GM18507 (cell line): ENCODE data around the gene LCN1.
"Not testable (repeated sequence)": the region's sequence is repeated elsewhere in the genome, so short reads cannot be mapped to it uniquely, and the experiment has no call there.

Experiments used
- DNase-seq: peaks from one replicate; pipeline ENCODE4 v3.0.0; 2011; ENCODE audit warnings: low read depth; ENCODE audit not compliant: insufficient read length; ENCODE audit errors: extremely low spot score
- FAIRE-seq: peaks from 2 replicates; lab custom pipeline; 2011; peaks lifted over from hg19 to GRCh38; lab: Jason Lieb, UNC

Gene LCN1

DNA sequence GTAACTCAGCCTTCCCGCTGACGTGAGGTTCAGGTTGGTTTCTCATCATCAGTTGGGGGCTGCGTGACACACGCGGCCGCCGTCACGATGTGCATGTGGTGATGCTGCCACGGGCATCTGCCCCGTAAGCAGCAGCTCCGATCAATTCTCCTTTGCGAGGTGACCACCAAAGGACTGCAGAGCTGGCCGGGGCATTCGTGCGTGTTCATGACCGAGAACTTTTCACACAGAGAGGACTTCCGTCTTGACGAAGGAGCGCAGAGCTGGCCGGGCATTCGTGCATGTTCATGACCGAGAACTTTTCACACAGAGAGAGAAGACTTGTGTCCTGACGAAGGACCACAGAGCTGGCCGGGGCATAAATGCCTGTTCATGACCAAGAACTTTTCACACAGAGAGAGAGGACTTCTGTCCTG, 3.8 kb upstream of the LCN1 start:
- no peak for DNase-seq
- FAIRE-seq: no peak

DNA sequence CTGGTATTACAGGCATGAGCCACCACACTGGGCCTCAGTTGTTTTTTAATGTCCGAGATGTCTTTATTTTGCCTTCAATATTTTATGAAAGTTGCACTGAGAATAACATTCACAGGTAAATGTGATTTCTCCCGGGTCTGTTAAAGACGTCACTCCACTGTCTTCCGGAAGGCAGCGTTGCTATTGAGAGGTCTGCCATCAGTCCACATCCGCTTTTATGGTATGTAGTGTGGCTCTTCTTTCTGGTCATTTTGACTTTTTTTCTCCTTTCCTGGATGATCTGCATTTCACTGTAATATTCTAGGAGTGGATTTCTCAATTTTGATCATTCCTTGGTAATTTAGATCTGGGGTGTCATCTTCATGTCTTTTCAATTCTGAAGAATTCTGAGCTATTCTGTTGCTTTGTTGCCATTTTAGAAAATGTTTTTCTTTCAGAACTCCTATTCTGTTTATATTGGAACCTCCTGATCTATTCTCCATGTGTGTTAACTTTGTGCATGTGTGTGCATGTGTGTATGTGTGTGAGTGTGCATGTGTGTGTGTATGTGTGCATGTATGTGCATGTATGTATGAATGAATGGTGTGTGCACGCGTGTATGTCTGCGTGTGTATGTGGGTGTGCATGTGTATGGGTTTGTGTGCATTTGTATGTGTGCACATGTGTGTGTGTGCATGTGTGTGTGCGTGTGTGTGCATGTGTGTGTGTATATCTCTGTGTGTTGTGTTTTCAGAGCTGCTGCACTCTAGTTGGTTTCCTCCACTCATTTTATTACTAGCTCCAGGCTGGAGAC, 1.9 kb upstream of the LCN1 start:
- FAIRE-seq (no peak), DNase-seq (no peak)

DNA sequence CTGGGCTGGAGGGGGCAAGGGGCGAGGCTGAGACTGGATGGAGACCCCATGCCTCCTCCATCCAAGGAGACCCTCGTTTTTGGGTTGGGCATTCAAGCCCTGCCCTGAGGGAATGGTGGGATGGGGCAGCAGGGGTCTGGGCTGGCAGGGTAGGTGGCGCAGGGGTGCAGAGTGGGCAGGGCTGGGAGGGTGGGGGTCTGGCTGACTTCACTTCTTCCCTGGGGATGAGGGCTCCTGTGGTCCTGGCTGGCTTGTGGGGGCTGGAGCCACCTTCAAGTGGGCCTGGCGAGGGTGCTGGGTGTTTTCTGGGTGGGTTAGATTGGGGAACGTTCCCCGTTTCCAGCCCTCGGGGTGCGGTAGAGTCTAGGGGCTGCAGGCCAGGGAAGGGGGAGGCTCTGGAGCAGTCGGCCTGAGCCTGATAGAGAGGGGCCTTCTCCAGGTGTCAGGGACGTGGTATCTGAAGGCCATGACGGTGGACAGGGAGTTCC, 412 bp downstream of the LCN1 start:
- DNase-seq: no peak
- FAIRE-seq: no peak

DNA sequence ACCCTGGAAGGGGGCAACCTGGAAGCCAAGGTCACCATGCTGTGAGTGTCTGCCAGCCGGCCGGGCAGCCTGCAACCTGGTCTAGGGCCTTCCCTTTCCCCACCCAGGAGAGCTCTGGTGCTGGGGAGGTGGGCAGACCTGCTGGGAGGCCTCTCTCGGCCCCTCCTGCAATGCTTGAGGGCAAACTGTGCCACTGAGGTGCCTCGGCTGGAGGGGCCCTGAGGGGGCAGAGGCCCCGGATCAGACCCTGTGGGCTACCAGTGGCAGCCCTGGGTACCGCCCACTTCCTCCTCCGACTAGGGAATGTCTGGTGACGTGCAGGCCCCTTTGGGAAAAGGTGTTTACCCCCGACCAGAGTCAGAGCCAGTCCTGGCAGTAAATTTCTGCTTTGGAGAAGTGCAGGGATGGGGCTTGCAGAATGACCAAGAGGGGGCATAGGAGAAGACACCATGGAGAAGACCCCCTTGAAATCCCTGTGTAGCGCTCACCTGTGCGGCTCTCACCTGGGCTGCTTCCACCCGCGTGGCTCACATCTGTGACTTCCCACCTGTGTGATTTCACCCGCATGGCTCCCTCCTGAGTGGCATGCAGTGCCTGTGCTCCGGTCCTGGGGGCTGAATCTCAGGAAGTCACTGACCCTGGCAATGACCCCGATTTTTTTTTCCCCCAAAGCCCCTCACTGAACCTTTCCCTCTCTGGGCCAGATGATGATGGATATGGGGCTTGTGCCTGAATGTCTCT, 1.1 kb downstream of the LCN1 start:
- DNase-seq: no peak

DNA sequence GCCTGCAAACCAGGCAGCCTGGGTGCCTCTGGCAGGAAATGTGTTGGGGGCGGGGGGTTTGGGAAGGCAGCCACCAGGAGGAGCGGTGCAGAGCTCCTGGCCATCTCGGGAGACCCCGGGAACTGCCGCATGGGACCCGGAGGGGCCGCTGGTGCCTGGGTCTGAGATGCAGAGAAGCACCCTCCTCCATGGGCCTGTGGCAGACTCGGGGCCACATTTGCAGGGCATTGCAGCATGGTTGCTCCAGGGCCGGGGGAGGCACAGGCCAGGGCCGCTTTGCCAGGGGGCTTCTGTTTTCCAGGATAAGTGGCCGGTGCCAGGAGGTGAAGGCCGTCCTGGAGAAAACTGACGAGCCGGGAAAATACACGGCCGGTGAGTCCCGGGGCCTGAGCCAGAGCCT, 1.7 kb downstream of the LCN1 start:
- no peak for DNase-seq

More for the DNA sequence above, 1.1 kb downstream of the LCN1 start:
- no peak for FAIRE-seq

DNA sequence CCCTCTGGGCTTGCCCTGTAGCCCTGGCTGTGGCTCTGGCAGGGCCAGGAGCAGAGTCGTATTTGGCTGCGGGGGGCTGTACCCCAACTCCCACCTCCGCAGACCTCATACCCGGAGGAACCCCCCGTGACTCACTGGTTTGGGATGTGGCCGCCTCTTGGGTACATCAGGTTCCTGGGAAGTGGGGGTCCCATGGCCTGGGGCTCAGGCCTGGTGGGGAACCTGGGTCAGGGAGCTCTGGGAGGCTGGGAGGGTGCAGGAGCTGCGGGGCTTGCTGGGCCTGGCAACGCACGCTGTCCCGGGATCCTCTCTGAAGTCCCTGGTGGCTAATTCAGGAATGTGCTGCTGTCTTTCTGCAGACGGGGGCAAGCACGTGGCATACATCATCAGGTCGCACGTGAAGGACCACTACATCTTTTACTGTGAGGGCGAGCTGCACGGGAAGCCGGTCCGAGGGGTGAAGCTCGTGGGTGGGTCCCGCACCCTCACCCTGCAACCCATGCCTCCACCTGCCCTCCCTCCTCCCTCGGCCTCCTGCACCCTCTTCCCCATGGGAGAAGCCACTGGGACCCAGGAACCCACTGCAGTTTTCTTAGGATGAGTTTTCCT, 2.4 kb downstream of the LCN1 start:
- DNase-seq (no peak), FAIRE-seq (no peak)

More for the DNA sequence above, 1.7 kb downstream of the LCN1 start:
- no peak for FAIRE-seq

DNA sequence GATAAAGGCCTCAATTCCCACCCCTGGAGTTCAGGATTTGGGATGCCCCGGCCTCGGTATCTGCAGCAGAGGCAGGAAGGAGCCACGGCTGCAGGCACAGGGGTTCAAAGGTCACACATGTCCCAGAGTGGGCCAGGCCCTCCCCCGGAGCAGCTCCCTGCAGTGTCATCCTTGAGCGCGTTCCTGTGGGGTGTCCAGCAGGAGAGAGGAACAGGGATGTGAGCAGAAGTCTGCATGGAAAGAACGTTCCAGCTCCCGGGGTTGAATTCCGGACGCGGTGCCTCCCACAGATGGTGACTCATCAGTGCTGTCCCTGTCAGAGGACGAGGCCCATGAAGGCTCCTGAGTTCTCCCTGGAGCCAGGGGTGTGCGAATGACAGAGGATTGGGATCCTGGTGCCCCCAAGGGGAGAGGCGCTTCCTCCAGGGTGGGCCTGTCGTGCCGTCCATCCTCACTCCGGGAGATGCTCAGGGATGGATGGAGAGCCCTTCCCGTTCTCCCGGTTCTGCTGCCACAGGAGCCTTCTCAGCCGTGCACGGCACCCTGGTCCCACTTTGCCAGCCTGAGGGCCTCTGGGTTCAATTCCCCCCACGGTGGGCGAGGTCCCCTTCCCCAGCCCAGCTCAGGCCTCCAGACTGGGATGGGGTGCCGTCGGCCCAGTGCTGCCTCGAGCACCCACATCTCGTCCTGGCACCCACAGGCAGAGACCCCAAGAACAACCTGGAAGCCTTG, 3.1 kb downstream of the LCN1 start:
- no peak for FAIRE-seq
- no peak for DNase-seq

DNA sequence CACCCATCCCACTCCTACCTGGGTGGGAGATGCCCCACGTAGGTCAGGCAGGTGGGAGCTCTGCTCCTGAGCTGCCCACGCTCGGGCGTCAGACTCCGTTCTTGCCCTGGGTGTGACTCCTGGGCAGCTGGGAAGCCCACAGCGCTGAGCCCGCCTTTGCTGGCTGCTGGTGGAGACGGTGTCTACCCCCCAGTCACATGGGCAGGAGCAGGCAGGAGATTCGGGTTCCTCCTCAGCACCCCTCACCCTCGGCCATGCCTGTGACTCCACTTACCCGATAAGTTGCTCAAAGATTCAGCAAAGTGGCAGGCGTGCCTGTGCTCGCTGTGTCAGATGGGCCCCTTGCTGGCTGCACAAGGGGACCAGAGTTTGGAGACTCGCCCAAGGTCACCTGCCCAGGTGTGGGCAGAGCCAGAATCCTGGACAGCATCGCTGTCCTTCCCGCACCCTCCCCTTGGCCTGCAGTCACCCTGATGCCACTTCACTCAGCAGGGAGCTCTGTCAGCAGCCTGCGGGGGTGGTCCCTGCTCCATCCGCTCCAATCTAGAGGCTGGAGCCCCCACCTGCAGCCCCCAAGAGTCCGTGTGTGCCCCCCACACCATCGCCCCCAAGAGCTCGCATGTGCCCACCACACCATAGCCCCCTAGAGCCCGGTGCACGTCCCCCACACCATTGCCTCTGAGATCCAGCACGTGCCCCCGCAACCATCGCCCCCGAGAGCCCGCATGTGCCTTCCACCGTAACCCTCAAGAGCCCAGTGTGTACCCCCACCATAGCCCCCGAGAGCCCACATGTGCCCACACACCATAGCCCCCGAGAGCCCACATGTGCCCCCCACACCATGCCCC, 4.2 kb downstream of the LCN1 start:
- DNase-seq (no peak), FAIRE-seq (no peak)

DNA sequence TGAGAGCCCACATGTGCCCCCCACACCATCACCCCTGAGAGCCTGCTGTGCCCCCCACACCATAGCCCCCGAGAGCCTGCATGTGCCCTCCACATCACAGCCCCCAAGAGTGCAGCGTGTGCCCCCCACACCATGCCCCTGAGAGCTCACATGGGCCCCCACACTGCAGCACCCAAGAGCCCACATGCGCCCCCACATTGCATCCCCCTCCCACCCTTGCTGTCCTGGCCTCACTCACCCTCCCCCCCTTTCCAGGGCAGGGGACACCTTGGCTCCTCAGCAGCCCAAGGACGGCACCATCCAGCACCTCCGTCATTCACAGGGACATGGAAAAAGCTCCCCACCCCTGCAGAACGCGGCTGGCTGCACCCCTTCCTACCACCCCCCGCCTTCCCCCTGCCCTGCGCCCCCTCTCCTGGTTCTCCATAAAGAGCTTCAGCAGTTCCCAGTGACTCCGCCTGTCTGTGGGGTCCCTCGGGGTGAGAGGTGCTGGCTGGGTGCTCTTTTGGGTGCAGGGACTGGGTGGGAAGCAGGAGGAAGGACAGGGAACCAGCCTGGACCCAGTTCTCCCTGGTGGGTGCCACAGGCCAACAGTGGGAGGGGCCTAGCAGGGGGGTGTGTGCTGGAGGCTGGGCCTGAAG, 5.0 kb downstream of the LCN1 start:
- FAIRE-seq: no peak

DNA sequence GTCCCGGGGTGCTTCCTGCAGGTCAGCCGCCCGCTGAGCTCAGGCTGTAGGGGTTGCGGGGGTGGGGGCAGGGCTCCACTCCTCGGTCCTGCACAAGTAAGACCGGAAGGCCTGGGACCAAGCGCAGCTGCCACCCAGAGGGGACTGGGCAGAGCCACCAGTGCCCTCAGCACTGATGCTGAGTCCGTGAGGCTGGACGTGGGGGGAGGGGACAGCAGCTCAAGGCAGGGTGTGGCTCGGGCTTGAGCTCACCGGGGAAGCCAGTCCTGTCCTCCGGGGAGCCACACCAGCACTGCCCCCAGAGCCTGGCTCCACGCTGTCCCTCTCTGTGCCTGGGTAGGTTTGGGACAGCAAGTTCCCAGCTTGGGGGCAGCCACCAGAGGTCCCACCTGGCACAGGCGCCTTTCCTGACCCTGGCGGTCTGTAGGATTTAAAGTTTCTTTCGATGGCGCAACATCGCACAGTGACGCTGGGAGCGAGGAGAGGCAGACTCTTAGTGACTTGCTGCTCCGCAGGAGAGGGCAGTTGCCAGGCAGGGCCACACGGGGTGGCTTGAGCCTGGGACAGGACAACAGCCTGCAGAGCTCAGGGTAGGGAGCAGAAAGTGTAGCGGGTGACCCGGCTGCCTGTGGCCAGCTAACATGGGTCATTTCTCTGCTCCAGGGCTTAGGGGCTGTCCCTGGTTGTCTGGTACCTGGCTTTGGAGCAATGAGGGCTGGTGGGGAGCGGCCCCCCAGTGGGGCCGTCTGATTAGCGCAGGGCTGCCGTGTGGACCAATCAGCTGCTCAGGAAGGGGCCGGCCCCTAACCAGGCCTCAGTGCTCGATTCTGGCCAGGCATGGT, 5.7 kb downstream of the LCN1 start:
- FAIRE-seq: no peak
- no peak for DNase-seq

More for the DNA sequence above, 5.0 kb downstream of the LCN1 start:
- no peak for DNase-seq

DNA sequence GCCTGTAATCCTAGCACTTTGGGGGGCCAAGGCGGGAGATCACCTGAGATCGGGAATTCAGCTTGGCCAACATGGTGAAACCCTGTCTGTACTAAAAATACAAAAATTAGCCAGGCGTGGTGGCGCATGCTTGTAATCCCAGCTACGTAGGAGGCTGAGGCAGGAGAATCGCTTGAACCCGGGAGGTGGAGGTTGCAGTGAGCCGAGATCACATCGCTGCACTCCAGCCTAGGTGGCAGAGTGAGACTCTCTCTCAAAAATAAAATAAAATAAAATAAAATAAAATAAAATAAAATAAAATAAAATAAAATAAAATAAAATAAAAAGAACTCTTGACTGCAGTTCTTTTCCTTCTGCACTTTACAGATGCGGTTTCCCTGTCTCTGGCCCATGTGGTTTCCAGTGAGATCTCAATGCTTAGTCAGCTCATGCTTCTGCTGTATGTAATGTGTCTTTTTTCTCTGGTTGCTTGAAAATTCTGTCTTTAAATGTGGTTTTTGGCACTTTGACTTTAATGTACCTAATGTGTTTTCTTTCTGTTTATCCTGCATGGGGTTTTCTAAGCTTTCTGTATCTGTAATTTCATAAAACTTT, 7.7 kb downstream of the LCN1 start:
- not testable (repeated sequence) for FAIRE-seq, DNase-seq

DNA sequence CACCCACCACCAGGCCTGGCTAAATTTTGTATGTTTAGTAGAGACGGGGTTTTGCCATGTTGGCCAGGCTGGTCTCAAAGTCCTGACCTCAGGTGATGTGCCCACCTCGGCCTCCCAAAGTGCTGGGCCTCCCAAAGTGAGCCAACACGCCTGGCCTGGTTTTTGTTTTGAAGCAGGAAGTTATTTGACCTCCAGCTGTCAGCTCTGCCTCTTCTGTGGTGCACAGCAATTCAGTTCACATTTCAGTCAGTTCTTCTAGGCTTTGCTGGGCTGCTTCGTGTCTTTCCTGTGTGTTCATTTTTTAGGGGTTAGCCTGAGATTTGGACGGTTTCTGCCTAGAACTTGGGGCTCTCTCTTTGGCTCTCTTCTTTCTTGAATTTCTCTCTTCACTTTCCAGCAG, 8.9 kb downstream of the LCN1 start:
- DNase-seq (no peak), FAIRE-seq (no peak)

DNA sequence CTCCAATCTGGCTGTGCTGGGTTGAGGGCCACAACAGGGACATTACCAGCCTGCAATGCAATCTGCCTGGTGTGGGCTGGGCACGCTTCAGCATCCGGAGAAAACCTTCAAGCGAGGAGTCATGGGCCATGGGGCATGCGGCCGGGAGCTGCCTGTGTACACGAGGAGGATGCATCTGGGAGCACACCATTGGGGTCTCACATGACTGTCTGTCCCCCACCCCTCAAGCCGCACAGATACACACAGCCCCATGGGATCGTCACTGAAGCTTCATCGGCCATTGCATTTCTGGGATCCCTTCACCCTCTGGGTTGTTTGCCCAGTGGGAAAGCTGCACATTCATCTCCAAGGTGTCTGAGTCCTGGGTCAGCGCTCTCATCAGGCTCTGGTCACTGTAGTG, 9.9 kb downstream of the LCN1 start:
- no peak for FAIRE-seq
- no peak for DNase-seq

DNA sequence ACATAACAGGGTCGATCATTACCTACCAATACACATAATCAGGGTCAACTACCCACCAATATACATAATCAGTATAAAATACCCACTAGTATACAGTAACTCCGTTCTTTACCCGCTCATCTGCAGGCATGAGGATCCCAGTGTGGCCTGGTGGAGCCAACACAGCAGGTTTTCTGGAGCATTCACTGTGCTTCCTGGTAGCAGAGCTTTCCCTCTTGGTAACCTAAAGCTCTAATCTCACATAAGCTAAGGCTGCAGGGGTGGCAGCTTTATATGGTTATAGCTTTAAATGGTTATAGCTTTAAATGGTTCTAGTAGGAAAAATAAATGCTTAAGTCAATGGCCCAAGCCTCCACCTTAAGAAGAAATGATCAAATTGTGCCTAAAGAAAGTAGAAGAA, 11.9 kb downstream of the LCN1 start:
- FAIRE-seq (no peak), DNase-seq (no peak)

DNA sequence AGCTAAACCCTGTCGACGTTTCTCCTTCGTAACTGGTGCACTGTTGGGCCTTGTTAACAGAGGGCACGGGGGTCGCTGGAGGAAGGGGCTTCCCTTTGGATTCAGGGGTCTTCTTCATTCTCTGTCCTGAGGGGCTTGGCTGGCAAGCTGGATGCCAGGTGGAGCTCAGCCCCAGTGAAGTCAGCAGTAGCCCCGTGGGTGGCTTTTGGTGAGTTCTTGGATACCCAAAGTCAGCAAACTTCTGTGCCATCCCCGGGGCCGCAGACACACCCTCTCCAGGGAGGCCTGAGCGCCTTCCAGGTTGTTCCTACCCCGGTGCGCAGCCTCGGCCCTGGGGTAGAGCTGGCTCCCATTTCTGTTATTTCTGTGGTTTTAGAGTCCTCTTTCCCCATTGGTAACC, 12.4 kb downstream of the LCN1 start:
- no peak for FAIRE-seq

DNA sequence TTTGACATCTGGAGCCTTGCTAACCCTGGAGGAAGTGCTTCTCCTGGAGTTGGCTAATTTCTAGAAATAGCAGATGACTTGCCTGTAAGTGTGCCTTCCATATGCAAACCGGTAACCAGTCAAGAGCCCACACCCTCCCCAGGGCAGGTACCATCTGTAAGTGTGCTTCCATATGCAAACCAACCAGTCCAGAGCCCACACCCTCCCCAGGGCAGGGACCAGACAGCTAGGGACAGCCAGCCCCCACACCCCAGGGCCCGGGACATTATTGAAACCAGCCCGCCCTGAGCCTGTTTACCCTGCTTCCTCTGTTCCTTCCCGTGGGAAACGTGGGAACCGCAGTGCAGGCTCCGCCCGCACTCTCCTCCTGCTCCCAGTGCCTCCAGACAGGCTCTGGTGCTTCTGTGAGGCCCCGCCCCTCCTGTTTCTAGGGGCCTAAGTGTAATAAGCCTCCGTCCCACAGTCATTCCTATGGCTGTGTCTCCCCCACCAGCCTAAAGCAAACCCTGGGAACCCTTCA, 13.0 kb downstream of the LCN1 start:
- FAIRE-seq, DNase-seq: not testable (repeated sequence)

More for the DNA sequence above, 12.4 kb downstream of the LCN1 start:
- DNase-seq: no peak

DNA sequence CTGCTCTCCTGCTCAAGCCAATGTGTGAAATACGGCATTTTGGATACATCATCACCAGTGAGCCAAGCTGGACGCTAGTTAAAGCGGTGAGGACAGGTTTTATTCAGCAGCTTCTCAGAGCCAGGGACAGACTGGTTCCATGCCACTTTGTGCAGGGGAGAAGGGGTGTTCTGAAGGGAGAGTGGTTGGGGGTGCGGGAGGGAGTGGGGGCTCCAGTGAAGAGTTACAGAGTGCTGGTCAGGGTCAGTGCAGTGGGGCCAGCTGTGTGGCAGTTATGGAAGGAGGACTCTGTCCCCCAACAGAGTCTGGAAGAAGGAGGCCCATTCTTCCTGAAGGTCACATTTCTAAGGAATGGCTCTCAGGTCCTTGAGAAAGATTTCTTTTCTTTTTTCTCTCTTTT, 13.6 kb downstream of the LCN1 start:
- FAIRE-seq, DNase-seq: not testable (repeated sequence)
